Lower leg skin (tissue), 3 donors: ENCODE results near the gene ANAPC10.

Source experiments
- POLR2A ChIP-seq, 2 donors: fragments of 450-650 bp; IDR thresholded peaks; one replicate each; pipeline ENCODE4 v1.6.1; 2016 to 2017; ENCODE audit warnings: antibody characterized with exemption in 2 of 2, mild to moderate bottlenecking in 1 of 2, moderate library complexity in 1 of 2
- TF ChIP-seq, protein P1 (sequence below), 3 donors: fragments of 450-650 bp; IDR thresholded peaks; one replicate each; pipeline ENCODE4 v1.5.1; 2016; ENCODE audit warnings: antibody characterized with exemption in 3 of 3, mild to moderate bottlenecking in 3 of 3, moderate library complexity in 2 of 3

DNA sequence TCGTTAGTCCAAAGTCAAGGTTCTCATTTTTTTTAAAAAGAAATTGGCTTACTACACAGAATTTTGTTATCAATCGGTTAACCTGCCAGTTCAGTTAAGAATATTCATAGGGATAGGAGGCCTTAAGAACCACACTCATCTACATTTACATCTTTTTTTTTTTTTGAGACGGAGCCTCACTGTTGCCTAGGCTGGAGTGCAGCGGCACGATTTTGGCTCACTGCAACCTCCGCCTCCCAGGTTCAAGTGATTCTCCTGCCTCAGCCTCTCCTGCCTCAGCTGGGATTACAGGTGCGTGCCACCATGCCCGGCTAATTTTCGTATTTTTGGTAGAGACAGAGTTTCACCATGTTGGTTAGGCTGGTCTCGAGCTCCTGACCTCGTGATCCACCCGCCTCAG lies 33.9 kb upstream of the ANAPC10 start:
- TF ChIP-seq, protein P1, sequence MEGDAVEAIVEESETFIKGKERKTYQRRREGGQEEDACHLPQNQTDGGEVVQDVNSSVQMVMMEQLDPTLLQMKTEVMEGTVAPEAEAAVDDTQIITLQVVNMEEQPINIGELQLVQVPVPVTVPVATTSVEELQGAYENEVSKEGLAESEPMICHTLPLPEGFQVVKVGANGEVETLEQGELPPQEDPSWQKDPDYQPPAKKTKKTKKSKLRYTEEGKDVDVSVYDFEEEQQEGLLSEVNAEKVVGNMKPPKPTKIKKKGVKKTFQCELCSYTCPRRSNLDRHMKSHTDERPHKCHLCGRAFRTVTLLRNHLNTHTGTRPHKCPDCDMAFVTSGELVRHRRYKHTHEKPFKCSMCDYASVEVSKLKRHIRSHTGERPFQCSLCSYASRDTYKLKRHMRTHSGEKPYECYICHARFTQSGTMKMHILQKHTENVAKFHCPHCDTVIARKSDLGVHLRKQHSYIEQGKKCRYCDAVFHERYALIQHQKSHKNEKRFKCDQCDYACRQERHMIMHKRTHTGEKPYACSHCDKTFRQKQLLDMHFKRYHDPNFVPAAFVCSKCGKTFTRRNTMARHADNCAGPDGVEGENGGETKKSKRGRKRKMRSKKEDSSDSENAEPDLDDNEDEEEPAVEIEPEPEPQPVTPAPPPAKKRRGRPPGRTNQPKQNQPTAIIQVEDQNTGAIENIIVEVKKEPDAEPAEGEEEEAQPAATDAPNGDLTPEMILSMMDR (IDR thresholded peaks at IDR 0.05), result no peak
- no peak for TF ChIP-seq POLR2A (IDR thresholded peaks at IDR 0.05)
